Measurements from ENCODE around the gene RAP2B. TPM values are rescaled to one million over a fixed set of nuclear protein-coding genes. Genes with fewer than 3 reads are reported as not detected.

Gene RAP2B
- polyA plus RNA-seq, 1 donor: 5.0 TPM

- no peak for DNase-seq (ENCODE audit: low read depth)
Observed at GRCh38 chr3:153160451-153161137, 1.4 kb upstream of the RAP2B start.

GRCh38 chr3:153161138-153161713 is 800 bp upstream of the RAP2B start:
- peak; percentile 98 for DNase-seq (ENCODE audit: low read depth)

GRCh38 chr3:153162513-153163392 is 727 bp downstream of the RAP2B start:
- DNase-seq (ENCODE audit: low read depth): no peak

GRCh38 chr3:153163393-153163724 is 1.3 kb downstream of the RAP2B start:
- no peak for DNase-seq (ENCODE audit: low read depth)

GRCh38 chr3:153163756-153164550 is 1.9 kb downstream of the RAP2B start:
- DNase-seq (ENCODE audit: low read depth): no peak

- no peak for DNase-seq (ENCODE audit: low read depth)
Observed at GRCh38 chr3:153165261-153165681, 3.2 kb downstream of the RAP2B start.

- DNase-seq (ENCODE audit: low read depth): no peak
Observed at GRCh38 chr3:153166206-153166605, 4.2 kb downstream of the RAP2B start.

GRCh38 chr3:153166796-153167195 is 4.8 kb downstream of the RAP2B start:
- DNase-seq (ENCODE audit: low read depth): no peak

- no peak for DNase-seq (ENCODE audit: low read depth)
Observed at GRCh38 chr3:153169793-153170383, 7.9 kb downstream of the RAP2B start.

- no peak for DNase-seq (ENCODE audit: low read depth)
Observed at GRCh38 chr3:153171256-153171655, 9.2 kb downstream of the RAP2B start.

- no peak for DNase-seq (ENCODE audit: low read depth)
Observed at GRCh38 chr3:153171918-153172317, 9.9 kb downstream of the RAP2B start.

GRCh38 chr3:153172796-153173757 is 11.1 kb downstream of the RAP2B start:
- no peak for DNase-seq (ENCODE audit: low read depth)

- no peak for DNase-seq (ENCODE audit: low read depth)
Observed at GRCh38 chr3:153173758-153174516, 11.9 kb downstream of the RAP2B start.

- DNase-seq (ENCODE audit: low read depth): no peak
Observed at GRCh38 chr3:153176197-153176596, 14.2 kb downstream of the RAP2B start.

- no peak for DNase-seq (ENCODE audit: low read depth)
Observed at GRCh38 chr3:153180860-153181372, 18.9 kb downstream of the RAP2B start.

- DNase-seq (ENCODE audit: low read depth): no peak
Observed at GRCh38 chr3:153182501-153183293, 20.7 kb downstream of the RAP2B start.

- DNase-seq (ENCODE audit: low read depth): no peak
Observed at GRCh38 chr3:153190923-153191322, 28.9 kb downstream of the RAP2B start.

- DNase-seq (ENCODE audit: low read depth): no peak
Observed at GRCh38 chr3:153192327-153192726, 30.3 kb downstream of the RAP2B start.

All from forelimb muscle (tissue), 1 donor.